Hematopoietic multipotent progenitor cell treated with erythropoietin and hydrocortisone succinate and interleukin-3 and kit ligand, for 8 days (in vitro differentiated cells): ENCODE results near the gene SNAP91.
"Not testable (repeated sequence)": the region's sequence is repeated elsewhere in the genome, so short reads cannot be mapped to it uniquely, and the experiment has no call there.

Experiments used
- DNase-seq: peaks from one replicate; pipeline ENCODE4 v3.0.0-alpha.2; 2015

Gene SNAP91

GRCh38 chr6:83629908-83630307, 79.0 kb downstream of the SNAP91 start:
- DNase-seq = not testable (repeated sequence)

GRCh38 chr6:83615025-83615999, 93.6 kb downstream of the SNAP91 start:
- DNase-seq = peak; percentile 27

- DNase-seq = no peak
These were observed 95.5 kb downstream of the SNAP91 start for GRCh38 chr6:83613378-83613777.

GRCh38 chr6:83609248-83609647, 99.7 kb downstream of the SNAP91 start:
- no peak for DNase-seq

- no peak for DNase-seq
These were observed 103.4 kb downstream of the SNAP91 start for GRCh38 chr6:83605517-83605916.

GRCh38 chr6:83603551-83603950, 105.3 kb downstream of the SNAP91 start:
- no peak for DNase-seq

GRCh38 chr6:83601119-83601518, 107.8 kb downstream of the SNAP91 start:
- DNase-seq = no peak

GRCh38 chr6:83600459-83600858, 108.4 kb downstream of the SNAP91 start:
- DNase-seq = no peak

GRCh38 chr6:83597511-83597910, 111.4 kb downstream of the SNAP91 start:
- no peak for DNase-seq

- no peak for DNase-seq
These were observed 111.8 kb downstream of the SNAP91 start for GRCh38 chr6:83597051-83597450.

GRCh38 chr6:83594941-83595340, 114.0 kb downstream of the SNAP91 start:
- DNase-seq = no peak

- no peak for DNase-seq
These were observed 115.5 kb downstream of the SNAP91 start for GRCh38 chr6:83593395-83593785.

GRCh38 chr6:83592770-83593394, 116.0 kb downstream of the SNAP91 start:
- peak; percentile 26 for DNase-seq

- DNase-seq = no peak
These were observed 118.5 kb downstream of the SNAP91 start for GRCh38 chr6:83590416-83590815.

GRCh38 chr6:83589076-83589475, 119.8 kb downstream of the SNAP91 start:
- DNase-seq = no peak

- no peak for DNase-seq
These were observed 130.8 kb downstream of the SNAP91 start for GRCh38 chr6:83578057-83578456.

GRCh38 chr6:83574783-83575182, 134.1 kb downstream of the SNAP91 start:
- DNase-seq = no peak

GRCh38 chr6:83571663-83572185, 137.2 kb downstream of the SNAP91 start:
- peak; percentile 4 for DNase-seq

- no peak for DNase-seq
These were observed 149.9 kb downstream of the SNAP91 start for GRCh38 chr6:83558975-83559374.

GRCh38 chr6:83556871-83557270, 152.0 kb downstream of the SNAP91 start:
- no peak for DNase-seq

- DNase-seq = not testable (repeated sequence)
These were observed 157.2 kb downstream of the SNAP91 start for GRCh38 chr6:83551748-83552147.

GRCh38 chr6:83550482-83550881, 158.4 kb downstream of the SNAP91 start:
- DNase-seq = not testable (repeated sequence)

- no peak for DNase-seq
These were observed 162.3 kb downstream of the SNAP91 start for GRCh38 chr6:83546636-83547035.

GRCh38 chr6:83539678-83540077, 169.2 kb downstream of the SNAP91 start:
- DNase-seq = no peak
